Stomach smooth muscle (tissue), 2 donors: ENCODE results near the gene NHLRC2.

Experiments
- H3K27ac ChIP-seq: one replicate; pipeline ENCODE4 v1.7.0; 2013; ENCODE audit warnings: mild to moderate bottlenecking, low read length, inconsistent platforms
- H3K27me3 ChIP-seq, 2 donors: one replicate each; pipeline ENCODE4 v1.7.0; 2013; ENCODE audit warnings: low read length in 2 of 2; ENCODE audit not compliant: insufficient read depth in 2 of 2, control insufficient read depth in 1 of 2
- H3K36me3 ChIP-seq, 2 donors: one replicate each; pipeline ENCODE4 v1.7.0; 2013; ENCODE audit warnings: low read length in 2 of 2; ENCODE audit not compliant: control insufficient read depth in 2 of 2, insufficient read depth in 2 of 2
- H3K4me1 ChIP-seq: one replicate; pipeline ENCODE4 v1.7.0; 2013; ENCODE audit warnings: low read length; ENCODE audit not compliant: control insufficient read depth, insufficient read depth
- H3K4me3 ChIP-seq, 2 donors: one replicate each; pipeline ENCODE4 v1.7.0; 2013; ENCODE audit warnings: low read length in 2 of 2
- H3K9ac ChIP-seq, 2 donors: one replicate each; pipeline ENCODE4 v1.7.0; 2013; ENCODE audit warnings: low read length in 2 of 2, mild to moderate bottlenecking in 1 of 2
- H3K9me3 ChIP-seq, 2 donors: one replicate each; pipeline ENCODE4 v1.7.0; 2013; ENCODE audit warnings: low read length in 2 of 2; ENCODE audit not compliant: control insufficient read depth in 2 of 2
- donor health status: healthy.
- donor health status: Pancreatic carcinoma.

NHLRC2 gene

DNA sequence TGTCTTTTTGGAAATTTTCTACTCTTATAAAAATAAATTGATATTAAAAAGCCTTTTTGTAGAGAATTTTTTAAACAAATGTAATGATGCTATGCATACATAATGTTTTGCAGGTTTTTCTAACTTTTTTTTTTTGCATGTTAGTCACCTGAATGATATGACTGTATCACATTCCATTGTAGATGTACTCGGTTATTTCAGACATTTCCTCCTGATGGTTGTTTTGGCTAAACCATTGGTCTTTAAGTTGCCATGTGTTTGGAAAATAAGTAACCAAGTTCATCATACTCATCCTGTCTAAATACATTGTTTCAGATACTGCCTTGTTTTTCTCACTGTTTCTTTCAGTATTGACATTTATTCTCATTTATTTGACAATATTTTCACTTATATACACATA, 25.8 kb downstream of the NHLRC2 start:
- Histone ChIP-seq H3K27me3 (no peaks in the 10 kb centered on the region), H3K4me3 (no peak overlapping the region), H3K9ac (no peak overlapping the region), H3K27ac (no peak overlapping the region), H3K36me3 (peaks cover 0 to 4% of the 10 kb centered on the region in 2 donors), H3K9me3 (no peaks in the 10 kb centered on the region), H3K4me1 (no peaks in the 10 kb centered on the region)

DNA sequence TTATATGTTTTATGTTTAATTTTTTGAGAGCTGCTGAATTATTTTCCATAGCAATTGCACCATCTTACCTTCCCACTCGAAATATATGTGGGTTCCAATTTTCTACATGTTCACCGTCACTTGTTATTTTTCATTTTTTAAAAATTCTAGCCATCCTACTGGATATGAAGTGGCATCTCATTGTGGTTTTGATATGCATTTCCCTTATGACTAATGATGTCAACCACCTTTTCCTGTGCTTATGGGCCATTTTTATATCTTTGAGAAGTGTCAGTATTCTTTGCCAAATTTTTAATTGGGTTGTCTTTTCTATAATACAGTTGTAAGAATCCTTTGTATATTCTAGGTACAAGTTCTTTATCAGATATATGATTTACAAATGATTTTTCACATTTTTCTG, 27.8 kb downstream of the NHLRC2 start:
- no peaks in the 10 kb centered on the region for H3K27me3 ChIP-seq
- no peaks in the 10 kb centered on the region for H3K4me1 ChIP-seq
- no peak overlapping the region for H3K9ac ChIP-seq
- H3K4me3 ChIP-seq = no peak overlapping the region
- no peaks in the 10 kb centered on the region for H3K9me3 ChIP-seq
- H3K36me3 ChIP-seq = peaks cover 0 to 4% of the 10 kb centered on the region in 2 donors
- H3K27ac ChIP-seq = no peak overlapping the region

DNA sequence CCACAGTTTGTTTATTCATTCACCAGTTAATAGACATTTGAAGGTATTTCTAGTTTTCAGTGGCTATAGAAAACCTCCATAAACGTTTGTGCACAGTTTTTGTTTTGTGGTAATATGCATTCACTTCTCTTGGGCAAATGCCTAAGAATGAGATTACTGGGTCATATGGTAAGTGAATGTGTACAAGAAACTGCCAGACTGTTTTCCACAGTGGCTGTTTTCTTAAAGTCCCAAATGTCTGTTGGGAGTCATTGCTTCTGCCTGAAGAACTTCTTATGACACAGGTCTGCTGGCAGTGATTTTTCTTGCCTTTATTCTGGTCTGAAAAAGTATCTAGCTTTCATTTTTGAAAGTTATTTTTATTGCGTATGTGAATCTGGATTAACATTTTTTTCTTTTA, 35.5 kb downstream of the NHLRC2 start:
- Histone ChIP-seq H3K9ac (no peak overlapping the region), H3K27ac (no peak overlapping the region), H3K4me3 (no peak overlapping the region), H3K9me3 (no peaks in the 10 kb centered on the region), H3K27me3 (no peaks in the 10 kb centered on the region), H3K4me1 (no peaks in the 10 kb centered on the region), H3K36me3 (no peaks in the 10 kb centered on the region)

DNA sequence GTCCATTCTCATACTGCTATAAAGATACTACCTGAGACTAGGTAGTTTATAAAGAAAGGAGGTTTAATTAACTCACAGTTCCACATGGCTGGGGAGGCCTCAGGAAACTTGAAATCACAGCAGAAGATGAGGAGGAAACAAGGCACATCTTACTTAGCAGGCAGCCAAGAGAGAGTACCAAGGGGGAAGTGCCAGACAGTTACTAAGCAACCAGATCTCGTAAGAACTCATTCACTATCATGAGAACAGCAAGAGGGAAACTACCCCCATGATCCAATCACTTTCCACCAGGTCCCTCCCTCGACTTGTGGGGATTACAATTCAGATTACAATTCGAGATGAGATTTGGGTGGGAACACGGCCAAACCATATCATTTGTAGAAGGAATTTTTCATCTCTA, 36.3 kb downstream of the NHLRC2 start:
- Histone ChIP-seq H3K4me3 (no peak overlapping the region), H3K36me3 (peaks cover 0 to 6% of the 10 kb centered on the region in 2 donors), H3K4me1 (no peaks in the 10 kb centered on the region), H3K9me3 (no peaks in the 10 kb centered on the region), H3K27me3 (no peaks in the 10 kb centered on the region), H3K9ac (no peak overlapping the region), H3K27ac (no peak overlapping the region)

- no peaks in the 10 kb centered on the region for H3K4me1 ChIP-seq
- H3K4me3 ChIP-seq = no peak overlapping the region
- H3K27me3 ChIP-seq = no peaks in the 10 kb centered on the region
- no peaks in the 10 kb centered on the region for H3K9me3 ChIP-seq
- no peak overlapping the region for H3K9ac ChIP-seq
- H3K36me3 ChIP-seq = peaks cover 0 to 6% of the 10 kb centered on the region in 2 donors
- H3K27ac ChIP-seq = no peak overlapping the region
These were observed 37.0 kb downstream of the NHLRC2 start for GRCh38 chr10:113891476-113891875.

DNA sequence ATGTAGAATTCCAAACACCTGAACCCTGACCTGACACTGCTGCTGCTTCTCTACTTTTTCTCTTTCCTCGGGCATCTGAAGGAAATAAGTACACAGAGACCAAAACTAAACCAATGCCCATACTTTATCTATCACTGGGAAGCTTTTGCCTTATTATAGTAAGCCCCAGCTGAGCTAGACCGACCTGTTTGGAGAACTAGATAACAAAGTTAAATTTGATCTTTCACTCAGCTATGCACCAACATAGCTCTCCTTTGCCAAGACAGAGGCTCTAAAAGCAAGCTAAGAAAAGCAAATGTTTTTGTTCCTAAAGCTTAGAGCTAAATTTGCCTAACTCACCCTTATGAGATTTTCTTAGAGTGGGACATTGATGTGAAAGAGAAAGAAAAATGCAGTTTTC, 39.1 kb downstream of the NHLRC2 start:
- Histone ChIP-seq H3K4me3 (no peak overlapping the region), H3K4me1 (no peaks in the 10 kb centered on the region), H3K9me3 (no peaks in the 10 kb centered on the region), H3K36me3 (peaks cover 2 to 11% of the 10 kb centered on the region in 2 donors), H3K9ac (no peak overlapping the region), H3K27ac (no peak overlapping the region), H3K27me3 (no peaks in the 10 kb centered on the region)

- H3K27me3 ChIP-seq = no peaks in the 10 kb centered on the region
- no peak overlapping the region for H3K4me3 ChIP-seq
- H3K9me3 ChIP-seq = no peaks in the 10 kb centered on the region
- H3K27ac ChIP-seq = no peak overlapping the region
- H3K36me3 ChIP-seq = peaks cover 2 to 15% of the 10 kb centered on the region in 2 donors
- H3K4me1 ChIP-seq = no peaks in the 10 kb centered on the region
- H3K9ac ChIP-seq = no peak overlapping the region
These were observed 40.1 kb downstream of the NHLRC2 start for GRCh38 chr10:113894581-113894980.

GRCh38 chr10:113895018-113895417, 40.6 kb downstream of the NHLRC2 start:
- H3K9ac ChIP-seq = no peak overlapping the region
- H3K4me1 ChIP-seq = no peaks in the 10 kb centered on the region
- no peaks in the 10 kb centered on the region for H3K27me3 ChIP-seq
- H3K4me3 ChIP-seq = no peak overlapping the region
- no peaks in the 10 kb centered on the region for H3K9me3 ChIP-seq
- peaks cover 2 to 15% of the 10 kb centered on the region in 2 donors for H3K36me3 ChIP-seq
- H3K27ac ChIP-seq = no peak overlapping the region

DNA sequence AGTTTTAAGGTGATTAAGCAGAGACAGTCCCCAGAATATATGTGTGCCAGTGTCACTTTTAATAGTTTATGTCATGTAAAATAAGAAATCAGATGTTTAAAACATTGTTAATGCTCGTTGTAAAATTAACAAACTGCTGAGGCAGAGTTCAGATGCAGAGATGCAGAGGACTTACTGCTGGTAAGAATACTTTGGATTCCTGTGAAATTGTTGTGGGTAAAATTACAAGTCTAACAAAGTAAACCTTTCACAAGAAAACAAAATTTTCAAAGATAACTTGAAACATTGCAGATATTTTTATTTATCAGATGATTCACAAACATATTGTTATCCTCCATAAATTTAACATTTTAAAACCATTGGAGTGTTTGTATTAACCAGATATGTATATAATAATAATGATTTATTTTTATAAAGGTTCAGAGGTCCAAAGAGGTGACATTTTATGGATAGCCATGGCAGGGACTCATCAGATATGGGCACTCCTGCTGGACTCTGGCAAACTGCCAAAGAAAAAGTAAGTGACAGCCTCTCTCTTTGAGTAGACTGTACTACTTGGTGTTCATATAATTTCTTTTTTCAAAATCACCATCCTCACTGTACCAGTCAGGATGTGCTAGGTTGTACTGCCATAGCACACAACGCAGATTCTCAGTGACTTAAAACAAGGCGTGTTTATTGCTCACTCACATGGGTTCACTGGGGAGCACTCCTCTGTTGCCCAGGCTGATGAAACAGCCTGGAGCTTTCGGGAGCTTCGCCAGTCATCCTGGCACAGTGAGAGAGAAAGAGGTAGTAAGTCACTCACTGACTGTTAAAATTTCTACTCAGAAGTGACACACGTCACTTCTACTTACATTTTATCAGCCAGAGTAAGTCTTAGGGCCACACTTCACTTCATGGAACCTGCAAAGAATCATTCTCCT, 43.5 kb downstream of the NHLRC2 start:
- no peaks in the 10 kb centered on the region for H3K27me3 ChIP-seq
- peaks cover 11 to 27% of the 10 kb centered on the region in 2 donors for H3K36me3 ChIP-seq
- no peaks in the 10 kb centered on the region for H3K9me3 ChIP-seq
- no peak overlapping the region for H3K27ac ChIP-seq
- no peak overlapping the region for H3K4me3 ChIP-seq
- H3K4me1 ChIP-seq = no peaks in the 10 kb centered on the region
- H3K9ac ChIP-seq = no peak overlapping the region

- Histone ChIP-seq H3K36me3 (peaks cover 11 to 34% of the 10 kb centered on the region in 2 donors), H3K4me1 (no peaks in the 10 kb centered on the region), H3K27ac (no peak overlapping the region), H3K27me3 (no peaks in the 10 kb centered on the region), H3K9me3 (no peaks in the 10 kb centered on the region), H3K4me3 (no peak overlapping the region), H3K9ac (no peak overlapping the region)
These were observed 45.6 kb downstream of the NHLRC2 start for GRCh38 chr10:113899952-113900598.

GRCh38 chr10:113905756-113906155, 51.3 kb downstream of the NHLRC2 start:
- Histone ChIP-seq H3K9ac (no peak overlapping the region), H3K36me3 (peaks cover 15 to 38% of the 10 kb centered on the region in 2 donors), H3K9me3 (no peaks in the 10 kb centered on the region), H3K27me3 (no peaks in the 10 kb centered on the region), H3K4me1 (no peaks in the 10 kb centered on the region), H3K27ac (no peak overlapping the region), H3K4me3 (no peak overlapping the region)
